RPMI8226 (cell line): ENCODE measurements around the gene CLIC3.

Source experiments
- DNase-seq: peaks from one replicate; pipeline ENCODE4 v3.0.0-alpha.2; 2015

The CLIC3 gene

GRCh38 chr9:137030538-137031527 lies 34.5 kb upstream of the CLIC3 start:
- peak; percentile 49 for DNase-seq

DNA sequence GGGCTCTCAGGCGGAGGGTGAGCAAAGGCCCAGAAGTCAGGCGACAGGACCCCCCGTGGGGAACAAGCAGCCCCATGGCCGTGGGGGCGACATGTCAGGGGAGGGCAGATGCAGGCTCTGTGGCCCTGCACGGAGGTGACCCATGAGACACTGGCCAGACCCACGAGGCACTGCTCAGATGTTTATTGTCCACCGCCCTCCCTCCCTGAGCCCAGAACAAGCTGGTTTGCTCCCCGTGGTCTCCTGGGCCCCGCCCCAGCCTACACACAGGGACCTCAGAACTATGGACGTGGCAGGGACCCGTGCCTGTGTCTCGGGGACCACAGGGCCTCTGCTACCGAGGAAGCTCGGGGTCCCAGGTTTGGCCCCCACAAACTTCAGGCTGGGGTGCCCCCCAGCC lies 33.6 kb upstream of the CLIC3 start:
- no peak for DNase-seq

- DNase-seq: peak; percentile 87
Observed at GRCh38 chr9:137029058-137029936, 32.9 kb upstream of the CLIC3 start.

DNA sequence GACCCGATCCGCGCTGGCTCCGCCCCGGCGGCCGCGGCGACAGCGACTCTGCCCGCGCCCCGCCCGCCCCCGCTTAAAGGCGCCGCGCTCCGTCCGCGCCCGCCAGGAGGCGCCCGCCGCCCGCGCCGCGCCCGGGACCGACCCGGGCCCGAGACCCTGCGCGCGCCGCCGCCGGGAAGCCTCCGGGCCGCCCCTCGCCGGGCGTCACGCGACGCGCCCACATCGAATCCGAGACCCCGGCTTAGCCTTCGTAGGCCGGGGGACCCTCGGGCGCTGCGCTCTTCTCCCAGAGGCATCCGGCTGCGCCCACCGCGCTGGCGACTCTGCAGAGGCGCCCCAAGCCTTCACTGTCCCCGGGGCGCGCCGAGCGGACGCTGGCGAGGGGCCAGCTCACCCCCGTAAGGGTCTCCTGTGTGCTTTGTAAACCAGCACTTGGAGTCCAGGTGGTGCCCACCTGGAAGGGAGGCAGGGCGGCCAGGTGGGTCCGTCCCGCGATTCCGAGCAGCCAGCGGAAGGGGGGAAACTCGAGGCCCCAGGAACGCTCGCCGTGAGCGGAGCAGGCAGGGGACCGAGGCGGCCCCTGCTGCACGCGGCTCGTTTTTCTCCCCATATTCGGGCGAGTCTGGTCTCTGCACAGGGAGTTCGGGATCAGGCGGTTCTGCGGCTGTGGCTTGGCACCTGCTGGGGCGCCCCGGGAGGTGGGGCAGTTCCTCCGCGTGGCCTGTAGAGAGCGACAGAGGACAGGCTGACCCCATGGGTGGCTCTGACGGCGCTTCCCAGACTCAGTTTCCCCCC lies 32.1 kb upstream of the CLIC3 start:
- peak; percentile 90 for DNase-seq

DNA sequence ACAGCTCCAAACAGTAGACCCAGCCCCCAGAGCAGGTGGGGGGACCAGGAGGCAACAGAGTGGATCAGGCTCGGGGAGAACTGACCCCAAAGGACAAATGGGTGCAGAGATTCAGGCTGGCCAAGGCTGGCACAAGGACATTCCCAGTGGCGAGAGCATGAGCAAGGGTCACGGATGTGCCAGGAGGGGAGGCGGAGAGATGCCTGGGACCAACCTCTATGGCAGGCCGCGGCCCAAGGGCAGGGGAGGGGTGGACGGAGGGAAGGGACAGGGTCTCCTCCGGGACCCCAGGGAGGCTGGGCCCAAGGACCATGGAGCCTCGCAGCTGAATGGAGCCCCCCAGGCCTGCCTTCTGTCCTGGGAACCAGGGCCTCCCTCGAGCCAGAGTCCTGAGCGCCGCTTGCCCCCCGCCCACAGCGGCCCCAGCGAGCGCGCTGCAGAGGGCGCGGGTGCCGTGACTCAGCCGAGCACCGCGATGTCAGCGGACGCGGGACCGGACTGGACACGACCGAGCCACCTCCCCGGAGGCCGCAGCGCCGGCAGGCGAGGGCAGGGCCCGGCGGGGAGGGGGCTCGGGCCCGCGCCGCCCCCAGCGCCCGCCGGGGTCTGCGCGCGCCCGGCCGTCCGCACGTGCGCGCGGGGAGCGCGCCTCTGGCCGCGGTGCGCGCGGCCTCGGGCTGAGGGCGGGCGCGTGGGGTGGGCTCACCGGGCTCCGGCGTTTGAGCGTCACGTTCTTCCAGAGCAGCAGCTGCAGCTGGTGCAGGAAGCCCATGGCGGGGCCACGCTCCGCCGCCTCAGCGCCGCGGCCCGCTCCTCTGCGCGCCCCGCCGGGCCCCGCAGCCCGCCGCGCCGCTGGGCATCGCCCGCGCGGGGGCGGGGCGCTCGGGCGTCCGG lies 31.2 kb upstream of the CLIC3 start, which contains the start of gene ABCA2:
Gene ABCA2, minus strand, starts transcription at position 869 of the 894 bp plus-strand sequence. Its CDS starts 97 bp downstream, at position 772.
- DNase-seq: no peak

- DNase-seq: no peak
Observed at GRCh38 chr9:137026828-137027227, 30.5 kb upstream of the CLIC3 start.

GRCh38 chr9:137026384-137026783 lies 30.0 kb upstream of the CLIC3 start:
- DNase-seq: no peak

DNA sequence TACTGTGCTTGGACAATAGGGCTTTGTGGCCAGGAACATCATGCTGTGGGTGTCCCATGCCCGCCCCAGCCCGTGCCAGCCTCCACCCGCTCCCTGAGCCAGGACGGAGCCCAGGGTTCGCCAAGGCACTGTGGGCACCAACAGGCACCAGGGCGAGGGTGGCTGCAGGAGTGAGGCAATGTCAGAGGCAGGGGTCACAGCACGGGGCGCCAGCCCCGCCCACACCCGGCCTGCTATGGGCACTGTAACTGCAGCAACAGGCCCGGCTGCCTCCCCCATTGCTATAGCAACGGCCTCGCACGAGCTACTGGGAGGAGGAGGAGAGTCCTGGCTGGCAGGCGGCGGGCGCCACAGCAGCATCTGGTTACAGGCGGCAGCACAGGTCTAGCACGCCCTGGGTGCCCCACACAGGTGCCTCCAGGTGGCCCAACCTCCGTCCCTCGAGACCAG lies 29.2 kb upstream of the CLIC3 start:
- peak; percentile 81 for DNase-seq

- DNase-seq: no peak
Observed at GRCh38 chr9:137023583-137023991, 27.2 kb upstream of the CLIC3 start.

DNA sequence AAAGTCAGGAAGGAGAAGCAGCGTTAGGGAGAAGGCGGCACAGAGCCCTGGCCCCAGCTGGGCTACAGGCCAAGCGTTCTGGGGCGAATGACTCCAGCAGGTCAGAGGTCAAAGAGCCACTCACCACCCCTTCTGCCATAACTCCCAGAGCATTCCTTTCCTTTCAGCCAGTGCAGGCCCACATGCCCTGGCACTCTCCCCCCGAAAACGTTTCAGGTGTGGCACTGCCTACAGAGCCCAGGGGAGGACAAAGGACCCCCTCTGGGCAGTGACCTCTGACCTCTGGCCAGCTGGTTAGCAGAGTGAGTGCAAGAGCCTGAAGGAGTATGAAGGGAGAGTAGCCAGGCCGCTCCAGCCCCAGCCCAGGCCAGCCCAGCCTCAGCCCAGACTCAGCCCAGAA lies 26.8 kb upstream of the CLIC3 start:
- no peak for DNase-seq

DNA sequence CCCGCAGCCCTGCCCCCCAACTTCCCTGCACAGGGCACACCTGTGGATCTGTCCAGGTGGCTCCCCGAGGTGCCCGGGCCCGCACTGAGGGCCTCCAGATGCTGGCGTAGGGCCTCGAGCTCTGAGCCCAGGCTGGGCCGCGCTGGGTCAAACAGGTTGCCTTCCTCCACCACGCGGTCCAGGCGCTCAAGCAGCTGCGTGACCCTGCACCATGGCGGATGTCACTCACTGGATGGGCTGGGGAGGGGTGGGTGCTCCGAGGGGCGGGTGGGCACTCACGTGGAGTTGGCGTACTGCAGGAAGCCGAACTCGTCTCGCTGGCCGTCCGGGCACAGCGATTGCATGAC lies 26.3 kb upstream of the CLIC3 start:
- no peak for DNase-seq

GRCh38 chr9:137021979-137022661 lies 25.8 kb upstream of the CLIC3 start:
- peak; percentile 73 for DNase-seq

DNA sequence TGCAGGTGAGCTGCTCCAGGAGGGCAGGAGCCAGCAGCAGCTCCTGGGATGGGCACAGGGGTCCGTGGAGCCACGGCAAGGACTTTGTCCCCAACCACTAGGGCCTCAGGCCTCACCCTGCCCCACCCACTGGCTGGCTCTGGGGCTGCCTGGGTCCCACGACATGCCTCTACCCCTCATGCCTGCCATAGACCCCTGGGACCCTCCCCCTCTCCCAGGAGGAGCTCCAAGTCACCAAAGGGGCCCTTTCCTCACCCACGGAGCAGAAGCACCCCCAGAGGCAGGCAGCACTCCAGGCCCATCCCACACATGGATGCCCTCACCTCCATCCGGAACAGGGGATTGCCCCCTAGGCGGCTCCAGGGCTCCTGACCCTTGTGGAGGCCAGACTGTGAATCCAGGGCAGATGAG lies 25.2 kb upstream of the CLIC3 start:
- no peak for DNase-seq

DNA sequence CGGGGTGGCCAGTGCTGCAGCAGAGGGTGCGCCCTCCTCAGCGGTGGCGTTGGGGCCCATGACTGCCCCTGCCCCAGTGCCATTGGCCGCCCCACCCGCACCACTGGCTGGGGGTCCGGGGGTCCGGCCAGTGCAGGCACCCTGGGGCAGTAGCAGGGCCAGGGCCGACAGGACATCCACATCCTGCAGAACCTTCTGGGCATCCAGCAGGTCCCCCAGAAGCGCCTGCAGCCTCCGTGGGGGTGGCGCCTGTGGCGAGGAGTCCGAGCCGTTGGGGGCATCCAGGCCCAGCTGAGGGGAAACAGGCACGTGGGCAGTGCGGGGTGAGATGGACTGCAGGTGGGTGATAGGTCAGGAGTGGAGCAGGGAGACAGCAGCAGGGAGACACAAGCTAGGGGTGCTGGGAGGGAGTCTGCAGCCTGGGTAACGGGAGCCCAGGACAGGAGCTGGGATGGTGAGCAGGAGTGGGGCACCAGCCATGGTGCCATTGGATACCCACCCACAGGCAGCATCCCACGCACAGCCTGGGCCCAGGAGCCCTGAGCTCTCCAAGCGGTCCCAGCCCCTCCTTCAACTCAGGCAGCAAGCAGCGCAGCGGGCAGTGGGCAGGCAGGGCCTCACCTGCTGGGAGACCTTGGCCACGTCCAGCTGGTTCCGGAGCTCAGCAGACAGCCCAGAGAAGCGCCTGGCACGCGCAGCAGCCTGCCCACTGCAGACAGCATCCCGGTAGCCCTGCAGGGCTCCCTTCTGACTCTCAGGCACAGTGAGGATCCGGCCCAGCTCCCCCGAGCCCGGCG lies 24.6 kb upstream of the CLIC3 start:
- DNase-seq: no peak

DNA sequence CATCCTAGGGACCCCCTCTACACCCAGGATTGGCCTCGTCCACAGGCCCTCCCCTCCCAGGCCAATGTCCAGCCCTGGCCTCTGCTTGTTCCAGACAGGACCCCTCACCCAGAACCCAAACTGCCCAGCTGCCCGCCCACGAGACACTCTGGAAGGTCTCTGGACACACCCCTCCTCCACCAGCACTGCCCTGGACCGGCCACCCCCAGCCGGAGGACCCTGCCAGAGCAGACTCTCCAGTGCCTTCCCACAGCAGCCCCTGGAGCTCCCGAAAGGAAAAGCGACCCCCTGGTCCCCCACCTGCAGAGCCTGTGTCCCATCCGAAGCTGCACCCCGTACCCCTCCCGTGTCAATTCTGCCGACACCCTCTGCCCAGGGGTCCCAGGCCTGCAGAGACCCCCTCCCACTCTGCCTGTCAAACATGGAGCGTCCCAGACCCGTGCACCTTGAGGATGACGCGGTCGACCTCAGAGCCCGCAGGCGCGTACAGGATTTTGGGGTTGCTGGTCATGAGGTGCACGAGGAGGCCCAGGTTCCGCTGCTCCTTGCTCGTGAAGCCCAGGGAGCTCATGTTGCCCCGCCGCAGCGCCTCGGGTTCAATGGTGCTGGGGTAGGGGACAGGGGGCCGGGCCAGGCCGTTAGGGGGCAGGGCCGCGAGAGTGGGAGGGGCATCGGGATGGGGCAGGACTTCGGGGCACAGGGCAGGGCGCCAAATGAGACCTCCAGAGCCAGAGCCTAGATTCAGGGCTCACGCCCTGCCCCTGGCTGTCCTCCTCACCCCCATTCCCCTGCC lies 23.7 kb upstream of the CLIC3 start:
- DNase-seq: no peak

GRCh38 chr9:137018761-137019559 lies 22.6 kb upstream of the CLIC3 start:
- no peak for DNase-seq

DNA sequence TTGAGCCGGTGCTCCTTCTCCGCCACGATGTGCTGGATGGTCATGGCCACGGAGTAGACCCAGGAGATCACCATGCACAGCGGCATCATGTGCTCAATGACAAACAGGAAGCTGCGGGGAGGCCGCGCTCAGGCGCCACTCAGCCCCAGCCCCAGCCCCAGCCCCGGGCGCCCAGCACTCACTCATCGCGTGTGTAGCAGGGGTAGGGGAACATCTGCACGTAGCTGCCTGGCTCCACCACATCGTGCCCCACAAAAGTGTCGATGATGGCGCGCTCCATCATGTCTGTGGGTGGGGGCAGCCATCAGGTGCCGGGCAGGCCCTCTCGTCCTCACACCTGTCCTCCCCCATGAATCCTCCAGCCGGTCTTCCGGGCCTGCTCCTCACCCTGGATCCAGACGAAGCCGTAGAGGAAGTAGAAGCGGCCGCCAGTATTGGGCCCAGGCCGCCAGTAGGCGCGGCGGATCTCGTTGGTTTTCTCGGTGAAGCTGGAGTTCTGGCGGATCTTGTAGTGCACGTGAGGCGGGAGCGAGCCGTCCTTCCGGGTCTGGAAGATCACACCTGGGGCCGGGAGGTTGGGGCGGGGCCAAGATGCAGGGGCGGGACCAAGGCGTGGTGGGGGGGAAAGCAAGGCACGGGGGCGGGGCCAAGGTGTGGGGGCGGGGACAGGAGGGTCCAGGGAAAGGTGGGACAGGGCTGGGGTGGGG lies 21.6 kb upstream of the CLIC3 start:
- DNase-seq: no peak

GRCh38 chr9:137017071-137017470 lies 20.7 kb upstream of the CLIC3 start:
- no peak for DNase-seq
